GM18907 (cell line): ENCODE data around the gene PER2.
"Not testable (repeated sequence)": the region's sequence is repeated elsewhere in the genome, so short reads cannot be mapped to it uniquely, and the experiment has no call there.

Experiments
- ATAC-seq: cut with Tn5 transposase; IDR thresholded peaks from one replicate; pipeline ENCODE4 v1.9.1; 2021; ENCODE audit warnings: mild to moderate bottlenecking, moderate library complexity; ENCODE audit not compliant: unreplicated experiment

Gene PER2

DNA sequence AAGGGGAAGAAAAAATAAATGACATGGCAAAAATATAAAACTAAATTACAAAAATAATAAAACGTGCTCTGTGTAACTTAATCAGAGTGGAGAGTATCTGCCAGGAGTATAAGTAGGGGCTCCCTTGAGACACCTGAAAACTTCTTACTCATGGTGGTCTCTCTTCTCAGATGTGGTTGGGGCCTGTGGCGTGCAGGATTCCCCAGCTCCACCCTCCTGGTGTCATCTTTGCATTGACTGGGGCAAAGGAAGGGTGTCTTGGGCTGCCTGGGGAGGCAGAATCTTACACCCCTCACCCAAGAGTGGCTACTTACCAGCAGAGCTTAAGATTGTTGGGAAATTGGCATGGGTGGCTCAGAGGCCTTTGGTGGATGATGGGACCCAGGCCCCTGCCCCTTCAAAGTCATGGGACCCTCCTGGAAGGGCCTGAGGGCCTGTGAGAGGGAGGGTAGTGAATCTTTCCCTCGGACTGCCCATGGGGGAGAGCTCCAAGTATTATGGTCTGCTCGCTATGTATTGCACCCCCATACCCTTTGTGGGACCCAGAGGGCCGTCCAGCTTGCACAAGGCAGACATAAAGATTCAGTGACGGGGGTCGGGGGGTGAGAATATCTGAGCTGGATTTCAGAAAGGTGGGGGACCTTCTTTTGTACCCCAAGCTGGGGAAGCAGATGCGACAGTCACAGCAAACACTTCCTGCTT is 25.0 kb upstream of the PER2 start:
- ATAC-seq: no peak

DNA sequence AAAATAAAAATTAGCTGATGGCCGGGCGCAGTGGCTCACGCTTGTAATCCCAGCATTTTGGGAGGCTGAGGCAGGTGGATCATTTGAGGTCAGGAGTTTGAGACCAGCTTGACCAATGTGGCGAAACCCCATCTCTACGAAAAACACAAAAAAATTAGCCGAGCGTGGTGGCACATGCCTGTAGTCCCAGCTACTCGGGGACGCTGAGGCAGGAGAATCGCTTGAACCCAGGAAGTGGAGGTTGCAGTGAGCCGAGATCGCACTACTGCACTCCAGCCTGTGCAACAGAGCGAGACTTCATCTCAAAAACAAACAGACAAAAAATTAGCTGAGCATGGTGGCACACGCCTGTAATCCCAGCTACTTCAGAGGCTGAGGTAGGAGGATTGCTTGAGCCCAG is 22.3 kb upstream of the PER2 start:
- ATAC-seq: not testable (repeated sequence)

DNA sequence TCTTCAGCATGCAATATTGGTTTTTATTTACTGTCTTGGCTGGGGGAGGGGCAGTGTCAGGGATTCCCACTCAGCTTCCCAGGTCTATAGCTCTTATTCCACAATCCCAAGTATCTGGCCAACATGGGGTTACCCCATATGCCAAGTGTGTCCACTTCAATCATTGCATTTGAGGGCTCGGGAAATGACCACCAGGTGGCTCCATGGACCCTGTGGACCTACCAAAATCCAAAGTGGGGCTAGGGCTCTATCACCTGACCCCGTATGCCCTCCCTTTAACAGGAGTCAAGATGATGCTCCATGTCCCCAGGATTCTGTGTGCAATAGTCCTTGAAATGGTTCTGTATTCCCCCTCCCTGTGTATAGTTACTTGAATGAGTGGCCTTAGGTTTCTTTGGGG is 19.8 kb upstream of the PER2 start:
- no peak for ATAC-seq

DNA sequence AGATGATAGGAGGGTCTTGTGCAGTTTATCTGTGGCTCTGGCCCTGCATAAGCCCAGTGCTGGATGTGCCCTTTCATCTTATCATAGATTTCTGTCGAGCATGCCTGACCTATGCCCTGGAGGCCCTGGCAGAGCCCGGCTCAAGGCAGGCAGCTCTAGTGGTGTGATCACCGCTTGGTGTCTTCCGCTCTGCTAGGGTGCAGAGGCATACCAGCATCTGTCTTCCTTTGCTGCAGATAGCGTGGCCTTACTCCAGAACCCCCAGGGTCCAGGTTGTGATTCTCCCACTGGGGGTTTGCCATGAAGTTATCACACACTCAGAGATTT is 18.2 kb upstream of the PER2 start:
- no peak for ATAC-seq

DNA sequence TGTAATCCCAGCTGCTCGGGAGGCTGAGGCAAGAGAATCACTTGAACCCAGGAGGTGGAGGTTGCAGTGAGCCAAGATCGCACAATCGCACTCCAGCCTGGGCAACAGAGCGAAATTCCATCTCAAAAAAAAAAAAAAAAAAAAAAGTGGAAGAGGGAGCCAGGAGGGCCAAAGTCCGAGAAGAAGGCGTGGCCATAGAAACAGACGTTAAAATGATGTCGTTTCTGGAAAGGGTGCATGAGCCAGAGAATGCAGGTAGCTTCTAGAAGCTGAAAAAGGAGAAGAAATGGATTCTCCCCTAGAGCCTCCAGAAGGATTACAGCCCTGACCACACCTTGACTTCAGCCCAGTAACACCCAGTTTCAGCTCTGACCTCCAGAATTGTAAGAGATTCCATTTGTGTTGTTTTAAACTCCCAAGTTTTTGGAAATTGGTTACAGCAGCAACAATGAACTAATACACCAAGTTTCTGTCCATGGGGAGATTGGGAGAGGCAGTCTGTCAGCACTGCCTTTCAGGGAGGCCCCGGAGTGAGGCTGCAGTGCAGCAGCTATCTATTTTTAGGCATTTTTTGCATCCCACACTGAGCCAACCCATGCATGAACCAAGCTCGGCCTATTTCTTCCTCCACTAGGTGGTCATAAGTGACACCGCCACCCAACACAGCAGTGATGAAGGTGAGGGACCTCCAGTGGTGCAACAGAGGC is 17.7 kb upstream of the PER2 start:
- ATAC-seq: no peak

DNA sequence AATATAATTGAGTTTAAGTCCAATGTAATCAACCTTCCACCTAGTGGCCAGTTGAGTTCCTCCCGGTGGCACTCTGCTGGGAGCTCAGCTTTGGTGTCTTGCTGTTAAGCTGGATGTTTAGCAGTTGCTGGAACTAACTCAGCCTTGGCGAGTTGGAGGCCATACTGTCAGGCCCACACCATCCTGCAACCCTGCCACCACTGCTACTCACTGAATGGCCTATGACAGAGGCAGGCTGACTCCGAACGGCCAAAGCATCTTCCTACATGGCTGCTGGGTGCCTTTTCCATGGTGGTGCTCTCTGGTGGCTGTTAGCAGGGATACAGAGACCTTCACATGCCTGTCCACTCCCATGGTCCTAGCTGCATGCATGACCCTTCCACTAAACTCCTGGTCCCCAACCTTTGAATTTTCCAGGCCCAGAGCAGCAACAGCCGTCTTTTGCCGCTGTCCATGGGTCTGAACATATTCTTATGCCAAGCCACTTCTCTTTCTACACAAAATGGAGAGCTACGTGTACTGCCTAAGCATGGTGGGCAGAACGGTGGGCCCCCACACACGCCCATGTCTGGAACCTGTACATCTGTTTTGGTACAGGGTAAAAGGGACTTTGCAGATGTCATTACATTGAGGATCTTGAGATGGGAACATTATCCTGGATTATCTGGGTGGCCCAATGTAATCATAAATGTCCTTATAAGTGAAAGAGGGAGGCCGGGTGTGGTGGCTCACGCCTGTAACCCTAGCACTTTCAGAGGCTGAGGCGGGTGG is 16.9 kb upstream of the PER2 start:
- ATAC-seq: no peak

DNA sequence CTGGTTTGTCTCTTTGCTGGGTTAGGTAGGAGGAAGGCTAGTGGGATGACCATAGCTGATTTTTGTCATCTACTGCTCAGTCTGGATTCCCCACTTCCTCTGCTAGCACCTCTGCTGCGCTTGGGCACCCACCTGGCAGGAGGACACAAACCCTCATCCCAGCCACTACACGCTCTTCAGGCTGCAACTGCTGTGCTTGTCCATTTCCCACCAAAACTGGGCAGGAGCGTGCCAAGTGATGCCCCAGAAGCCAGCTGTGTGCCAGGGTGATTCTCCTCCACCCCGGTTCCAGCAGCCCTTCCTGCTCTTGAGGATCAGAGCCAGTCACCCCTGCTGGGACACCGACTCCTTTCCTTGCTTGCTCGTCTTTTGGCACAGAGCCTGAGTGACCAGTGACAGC is 15.7 kb upstream of the PER2 start:
- no peak for ATAC-seq

DNA sequence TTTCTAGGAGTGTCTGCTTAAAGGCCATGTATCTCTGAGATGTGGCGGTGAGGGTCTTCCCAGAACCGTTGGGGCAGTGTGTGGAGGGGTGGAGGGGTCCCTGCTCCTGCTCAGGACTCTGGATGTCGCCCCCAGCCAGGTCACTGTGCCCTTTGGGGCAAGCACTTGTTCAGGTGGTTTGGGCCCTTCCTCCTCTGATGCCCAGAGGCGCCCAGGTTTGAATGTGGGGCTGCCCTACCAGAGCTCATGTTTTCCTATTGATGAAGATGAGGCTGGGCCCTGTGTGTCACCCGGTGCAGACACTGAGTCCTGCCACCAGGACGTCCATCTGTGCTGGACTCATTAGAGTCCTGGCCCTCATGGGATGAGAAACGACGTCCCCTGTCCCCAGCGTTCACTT is 14.3 kb upstream of the PER2 start:
- ATAC-seq: no peak

DNA sequence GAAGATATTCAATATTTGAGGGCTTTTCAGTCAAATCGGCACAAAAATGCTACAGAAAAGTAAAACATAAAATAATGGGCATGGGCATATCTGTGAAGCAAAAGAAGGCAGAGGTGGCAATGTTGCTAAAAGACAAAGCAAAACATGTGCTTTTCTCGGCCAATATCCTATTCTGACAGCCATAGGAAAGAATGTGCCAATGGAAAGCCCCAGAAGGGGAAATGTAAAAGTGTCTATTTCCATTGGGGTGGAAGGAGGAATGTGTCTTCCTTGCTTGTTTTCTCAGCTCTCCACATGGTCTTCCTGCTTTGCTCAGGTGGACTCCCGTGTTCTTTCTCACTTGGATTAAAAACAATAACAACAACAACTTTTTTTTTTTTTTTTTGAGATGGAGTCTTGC is 13.7 kb upstream of the PER2 start:
- no peak for ATAC-seq

DNA sequence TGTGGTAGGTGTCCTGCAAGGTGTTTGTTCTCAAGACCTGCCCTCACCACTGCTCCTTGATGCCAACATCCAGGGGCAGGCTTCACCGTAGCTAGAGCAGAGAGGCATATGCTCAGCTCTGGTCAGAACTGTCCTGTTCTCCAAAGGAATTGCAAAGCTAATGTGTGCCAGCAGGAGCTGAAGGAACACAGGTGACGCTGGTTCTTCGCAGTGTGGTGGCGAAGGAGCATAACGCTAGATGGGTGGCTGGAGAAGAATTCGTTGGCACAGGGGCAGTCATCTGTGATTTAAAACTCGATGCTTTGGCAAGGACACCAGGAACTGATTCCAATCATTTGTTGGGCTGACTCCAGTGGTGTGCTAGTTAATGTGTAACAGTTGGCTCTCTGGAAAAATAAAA is 11.4 kb upstream of the PER2 start:
- no peak for ATAC-seq

DNA sequence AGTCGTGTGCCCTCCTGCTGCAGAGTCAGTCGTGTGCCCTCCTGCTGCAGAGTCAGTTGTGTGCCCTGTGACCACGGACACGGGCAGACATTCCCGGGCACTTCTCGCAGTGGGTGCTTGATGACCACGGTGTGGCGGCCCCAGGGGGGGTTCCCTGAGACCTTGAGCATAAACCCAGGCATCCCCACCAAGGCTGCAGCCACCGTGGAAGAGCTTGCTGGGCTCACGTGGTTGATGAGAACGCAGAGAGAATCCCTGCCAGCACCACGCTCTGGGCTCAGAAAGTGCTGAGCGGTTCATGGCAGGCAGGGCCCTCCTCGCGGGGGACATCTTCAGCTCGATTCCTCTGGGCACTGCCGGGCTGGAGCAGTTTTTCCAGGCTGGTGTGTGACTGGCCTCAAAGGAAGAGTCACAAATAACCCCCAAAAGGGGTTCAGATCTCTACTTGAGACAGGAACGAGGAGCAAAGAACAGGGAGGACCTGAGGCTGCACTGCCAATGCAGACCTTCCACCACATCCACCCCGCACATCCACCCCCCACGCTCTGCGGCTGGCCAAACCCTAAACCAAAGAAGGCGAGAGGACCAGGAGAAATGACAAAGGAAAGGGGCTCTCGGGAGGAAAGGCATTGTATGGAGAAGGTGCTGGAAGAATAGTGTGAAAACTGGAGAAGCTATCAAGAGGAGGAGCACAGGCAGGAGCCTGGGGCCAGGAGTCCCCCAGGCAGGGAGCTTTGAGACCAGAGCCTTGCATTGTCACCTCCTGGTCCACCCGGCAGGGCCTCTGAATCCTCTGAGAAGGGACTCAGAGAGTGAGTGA is 8.4 kb upstream of the PER2 start:
- ATAC-seq: no peak

DNA sequence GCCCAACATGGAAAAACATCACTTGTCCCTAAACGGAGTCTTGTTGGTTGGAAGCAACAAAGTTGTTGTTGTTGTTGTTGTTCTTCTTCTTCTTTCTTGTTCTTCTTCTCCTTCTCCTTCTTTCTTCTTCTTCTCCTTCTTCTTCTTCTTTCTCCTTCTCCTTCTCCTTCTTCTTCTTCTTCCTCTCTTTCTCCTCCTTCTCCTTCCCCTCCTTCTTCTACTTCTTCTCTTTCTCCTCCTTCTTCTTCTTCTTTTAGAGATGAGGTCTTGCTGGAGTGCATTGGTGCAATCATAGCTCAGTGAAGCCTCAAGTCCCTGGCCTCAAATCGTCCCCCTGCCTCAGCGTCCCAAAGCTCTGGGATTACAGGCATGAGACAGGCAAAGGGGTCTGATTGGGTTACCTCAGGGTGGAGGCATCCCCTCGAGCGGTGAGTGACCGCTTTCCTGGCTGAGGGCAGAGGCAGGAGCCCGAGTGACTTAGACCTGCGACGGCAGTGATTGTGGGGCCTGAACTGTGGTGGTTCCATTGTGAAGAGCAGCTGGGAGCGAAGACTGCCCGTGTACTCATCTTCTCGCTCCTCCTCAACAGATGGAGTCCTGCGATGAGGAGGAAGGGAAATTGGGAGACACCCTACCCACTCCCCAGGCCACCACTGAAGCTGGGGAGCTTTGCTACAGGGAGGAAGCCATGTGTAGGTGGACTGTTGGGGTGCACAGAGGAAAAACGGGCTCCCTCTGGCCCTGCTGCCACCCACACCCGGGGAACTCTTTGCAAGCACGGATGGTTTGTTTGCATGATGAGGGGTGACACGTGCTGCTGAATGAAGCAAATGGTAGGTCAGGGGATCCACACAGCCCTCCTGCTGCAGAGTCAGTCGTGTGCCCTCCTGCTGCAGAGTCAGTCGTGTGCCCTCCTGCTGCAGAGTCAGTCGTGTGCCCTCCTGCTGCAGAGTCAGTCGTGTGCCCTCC is 7.0 kb upstream of the PER2 start:
- no peak for ATAC-seq

DNA sequence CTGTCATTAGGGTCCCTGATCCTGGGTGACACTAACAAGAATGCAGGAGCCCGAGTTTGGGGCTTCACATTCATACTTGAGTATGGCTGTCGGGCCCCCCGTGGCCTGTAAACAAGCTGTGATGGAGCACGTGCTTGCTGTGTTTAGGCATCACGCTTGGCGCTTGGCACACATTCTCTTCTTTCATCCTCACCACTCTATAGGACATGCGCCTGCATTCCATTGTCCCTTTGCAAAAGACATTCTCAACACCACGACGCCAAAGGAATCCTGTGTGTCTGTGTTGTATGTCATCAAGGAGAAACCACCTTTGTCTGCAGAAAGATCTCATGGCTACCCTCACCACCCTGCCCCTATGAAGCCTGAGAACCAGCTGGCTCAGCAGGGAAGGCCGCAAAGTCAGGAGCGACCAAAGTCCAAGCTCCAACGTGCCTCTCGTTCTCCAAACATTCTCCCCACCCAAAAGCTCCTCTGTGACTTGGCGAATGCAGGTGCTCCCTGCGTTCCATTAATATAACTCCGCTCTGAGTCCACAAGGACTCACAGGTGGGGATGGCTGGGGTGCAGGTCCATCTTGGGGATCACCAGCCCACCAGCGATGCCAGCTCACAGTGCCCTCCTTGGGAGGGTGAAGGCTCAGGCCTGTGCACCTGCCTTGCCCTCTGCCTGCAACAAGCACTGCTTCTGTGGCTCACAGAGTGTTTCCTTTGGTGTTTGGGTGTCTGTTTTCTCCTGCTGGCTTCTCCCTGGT is 6.2 kb upstream of the PER2 start:
- ATAC-seq: no peak

DNA sequence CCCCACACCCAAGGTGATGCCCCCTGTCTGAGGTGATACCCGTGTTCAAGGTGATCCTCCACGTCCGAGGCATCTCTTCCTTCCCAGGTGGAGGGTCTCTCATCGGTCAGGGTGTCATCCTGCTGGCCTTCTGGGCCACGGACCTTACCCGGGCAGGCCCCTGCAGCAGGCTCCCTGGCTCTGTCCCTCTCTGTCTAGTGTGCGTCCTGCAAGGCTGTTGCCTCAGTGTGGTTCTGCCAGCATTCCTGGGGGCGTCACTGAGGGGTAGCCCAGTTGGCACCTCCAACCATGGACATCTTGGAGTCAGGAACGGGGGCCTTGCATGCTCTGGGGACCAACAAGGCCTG is 5.6 kb upstream of the PER2 start:
- ATAC-seq: no peak

DNA sequence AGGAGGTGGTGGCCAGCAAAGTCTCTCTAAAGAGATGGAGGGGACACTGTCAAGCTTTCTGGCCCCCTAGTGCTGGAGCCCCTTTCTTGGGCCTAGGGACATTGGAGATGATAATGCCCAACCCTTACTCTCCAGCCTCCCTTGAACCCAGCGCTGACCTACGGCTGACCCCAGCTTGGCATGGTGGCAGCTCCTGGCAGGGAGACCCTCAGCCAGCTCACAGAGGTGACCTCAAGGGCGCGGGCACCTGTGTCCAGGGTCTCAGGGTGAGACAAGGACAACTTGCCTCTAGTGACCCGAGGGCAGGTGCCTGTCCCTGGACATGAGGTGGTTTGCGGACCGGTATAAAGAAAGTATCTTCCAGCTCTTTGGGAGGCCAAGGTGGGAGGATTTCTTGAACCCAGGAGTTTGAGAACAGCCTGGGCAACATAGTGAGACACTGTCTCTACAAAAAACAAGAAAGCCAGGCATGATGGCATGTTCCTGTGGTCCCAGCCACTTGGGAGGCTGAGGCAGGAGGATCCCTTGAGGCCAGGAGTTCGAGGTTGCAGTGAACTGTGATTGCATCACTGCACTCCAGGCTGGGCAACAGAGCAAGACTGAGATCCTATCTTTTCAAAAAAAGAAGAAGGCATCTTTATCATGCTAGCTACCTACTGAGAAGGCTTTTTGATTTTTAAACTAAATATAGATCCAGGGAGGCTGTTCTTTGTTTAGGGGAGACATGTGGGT is 3.3 kb upstream of the PER2 start:
- no peak for ATAC-seq

DNA sequence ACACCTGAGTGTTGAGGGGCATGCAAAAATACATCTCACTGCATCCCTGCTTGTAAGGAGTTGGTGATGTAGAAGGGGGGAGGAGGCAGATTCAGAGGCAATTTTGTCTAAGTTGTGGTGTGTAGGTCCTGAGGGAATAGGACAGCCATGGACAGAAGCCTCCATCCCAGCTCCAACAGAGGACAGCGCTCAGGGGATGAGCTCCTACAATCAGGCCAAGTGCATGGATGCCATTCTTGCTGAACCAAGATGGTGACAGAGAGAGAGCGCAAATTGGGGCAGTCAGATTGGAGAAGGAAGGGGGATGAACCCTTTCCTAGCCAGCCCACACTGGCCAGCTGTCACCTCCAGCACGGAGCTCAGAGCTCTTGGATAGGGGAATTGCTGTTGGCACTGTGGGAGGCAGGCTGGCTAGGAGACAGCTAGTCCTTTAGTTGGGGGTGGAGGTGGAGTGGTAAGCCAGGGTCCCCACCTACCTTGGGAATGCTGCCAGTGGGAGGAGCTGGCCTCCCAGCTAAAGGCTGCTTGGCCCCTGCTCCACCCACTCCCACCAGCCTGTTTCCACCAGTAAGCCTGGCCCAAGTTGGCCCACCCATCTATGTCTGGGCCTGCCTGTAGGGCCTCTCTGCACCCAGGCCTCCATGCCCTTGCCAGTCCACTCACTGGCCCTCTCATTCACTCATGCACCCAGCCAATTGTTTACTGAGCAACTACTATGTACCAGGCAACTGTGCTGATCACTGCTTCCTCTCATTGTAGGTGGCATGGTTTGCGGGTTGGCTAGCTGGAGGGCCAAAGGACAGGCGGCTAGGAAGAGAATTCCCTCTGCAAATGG is 2.5 kb upstream of the PER2 start:
- ATAC-seq: no peak

DNA sequence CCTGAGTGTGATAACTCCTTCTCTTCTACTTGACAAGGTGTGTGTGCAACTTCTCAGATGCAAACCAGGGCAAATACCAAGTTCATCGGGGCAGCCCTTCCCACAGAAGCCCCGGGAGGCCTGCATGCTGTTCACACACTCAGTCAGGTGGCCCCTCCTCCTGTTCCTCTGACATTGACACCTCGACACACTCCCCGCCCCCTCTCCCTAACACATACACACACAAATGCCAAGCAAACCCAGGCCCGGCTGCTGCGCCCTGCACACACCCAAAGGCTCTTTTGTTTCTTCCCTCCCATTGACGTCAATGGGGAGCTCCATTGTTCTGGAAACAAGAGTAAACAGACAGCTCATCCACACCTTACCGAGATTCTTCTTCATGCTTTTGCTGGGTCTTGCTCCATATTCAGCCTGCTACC is 1.7 kb upstream of the PER2 start:
- ATAC-seq: no peak

DNA sequence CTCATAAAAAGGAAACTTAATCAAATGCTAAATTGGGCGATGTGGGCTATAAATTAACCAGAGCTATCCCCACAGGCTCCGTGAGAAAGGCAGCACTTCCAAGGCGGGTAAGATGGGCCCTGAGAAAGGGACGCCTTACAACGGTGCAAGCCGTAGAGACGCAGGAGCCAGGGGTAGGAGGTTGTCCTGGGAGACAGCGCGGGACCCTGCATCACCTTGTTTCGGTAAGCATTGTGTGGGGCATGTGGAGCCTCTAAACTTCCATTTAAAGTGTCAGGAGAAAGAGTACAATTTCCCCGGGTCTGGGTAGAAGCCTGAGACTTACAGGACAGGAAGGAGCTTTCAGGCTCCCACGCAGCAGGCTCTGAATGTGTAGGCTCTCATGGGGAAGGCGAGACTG is 1.2 kb upstream of the PER2 start:
- ATAC-seq: no peak
